Measurements from ENCODE around the gene MTRF1L.

- no peak for TF ChIP-seq CTCF (IDR thresholded peaks at IDR 0.05; ENCODE audit: low read depth, low read length)
- TF ChIP-seq POLR2A (IDR thresholded peaks at IDR 0.05; ENCODE audit: extremely low read depth, insufficient read length): no peak
- no peak for TF ChIP-seq MAX (IDR thresholded peaks at IDR 0.05; ENCODE audit: low read depth, low read length)
- TF ChIP-seq MYC (IDR thresholded peaks at IDR 0.05; ENCODE audit: low read depth, low read length): no peak
Observed at GRCh38 chr6:153045271-153045670, 42.8 kb upstream of the MTRF1L start.
